Jurkat, Clone E6-1 (cell line): Measurements from ENCODE around the gene KLK13. TPM values are rescaled to one million over a fixed set of nuclear protein-coding genes. Genes with fewer than 3 reads are reported as not detected.

Source experiments
- DNase-seq: peaks from one replicate; pipeline ENCODE4 v3.0.0-alpha.2; 2011; ENCODE audit warnings: low read depth, low spot score
- H3K4me3 ChIP-seq: 2 replicates; pipeline ENCODE4 v1.5.1; 2011; ENCODE audit warnings: mild to moderate bottlenecking, low read length, control low read depth, moderate library complexity
- polyA plus RNA-seq: library from polyadenylated mRNA; unstranded; fragments of >200 nt; gene quantifications from one replicate; pipeline ENCODE4 v1.2.1, GENCODE V29; 2012; ENCODE audit warnings: missing spikeins; ENCODE audit not compliant: insufficient read length, insufficient read depth

The KLK13 gene, protein sequence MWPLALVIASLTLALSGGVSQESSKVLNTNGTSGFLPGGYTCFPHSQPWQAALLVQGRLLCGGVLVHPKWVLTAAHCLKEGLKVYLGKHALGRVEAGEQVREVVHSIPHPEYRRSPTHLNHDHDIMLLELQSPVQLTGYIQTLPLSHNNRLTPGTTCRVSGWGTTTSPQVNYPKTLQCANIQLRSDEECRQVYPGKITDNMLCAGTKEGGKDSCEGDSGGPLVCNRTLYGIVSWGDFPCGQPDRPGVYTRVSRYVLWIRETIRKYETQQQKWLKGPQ
- polyA plus RNA-seq = not detected

DNA sequence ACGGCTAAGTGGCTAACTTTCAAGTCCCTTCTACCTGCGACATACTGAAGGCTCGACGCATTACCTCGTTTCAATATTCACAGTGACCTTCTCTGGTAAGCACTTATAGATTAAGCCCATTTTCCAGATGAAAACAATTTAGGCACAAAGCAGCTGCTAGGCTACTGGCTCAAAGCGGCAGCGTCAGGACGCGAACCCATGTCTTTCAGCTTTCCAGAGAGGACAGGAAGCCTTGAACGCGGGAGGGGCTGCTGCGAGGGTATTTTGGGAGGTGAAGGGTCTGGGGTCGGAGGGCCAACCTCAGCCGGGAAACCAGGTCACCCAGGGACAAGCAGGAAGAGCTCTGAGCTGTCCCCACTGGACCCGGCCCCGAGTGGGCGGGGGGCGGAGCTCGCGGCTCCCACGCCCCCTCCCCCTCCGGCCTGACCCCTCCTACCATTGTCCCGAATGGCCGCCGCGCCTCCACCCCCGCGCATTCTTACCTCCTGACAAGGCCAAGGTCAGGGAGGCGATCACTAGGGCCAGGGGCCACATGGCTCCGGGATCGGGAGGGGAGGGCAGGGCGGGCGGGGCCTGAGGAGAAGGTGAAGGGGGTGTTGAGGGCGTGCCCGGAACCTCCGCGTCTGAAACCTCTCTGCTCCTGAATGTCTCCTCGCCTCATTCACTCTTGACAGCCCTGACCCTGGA is at the start of gene KLK13:
Gene KLK13 (minus strand): TSS at position 559 of the 687 bp plus-strand sequence. CDS start 25 bp downstream, at position 534.
- DNase-seq = no peak
- H3K4me3 ChIP-seq = peak within 1 kb of the TSS; percentile 39

DNA sequence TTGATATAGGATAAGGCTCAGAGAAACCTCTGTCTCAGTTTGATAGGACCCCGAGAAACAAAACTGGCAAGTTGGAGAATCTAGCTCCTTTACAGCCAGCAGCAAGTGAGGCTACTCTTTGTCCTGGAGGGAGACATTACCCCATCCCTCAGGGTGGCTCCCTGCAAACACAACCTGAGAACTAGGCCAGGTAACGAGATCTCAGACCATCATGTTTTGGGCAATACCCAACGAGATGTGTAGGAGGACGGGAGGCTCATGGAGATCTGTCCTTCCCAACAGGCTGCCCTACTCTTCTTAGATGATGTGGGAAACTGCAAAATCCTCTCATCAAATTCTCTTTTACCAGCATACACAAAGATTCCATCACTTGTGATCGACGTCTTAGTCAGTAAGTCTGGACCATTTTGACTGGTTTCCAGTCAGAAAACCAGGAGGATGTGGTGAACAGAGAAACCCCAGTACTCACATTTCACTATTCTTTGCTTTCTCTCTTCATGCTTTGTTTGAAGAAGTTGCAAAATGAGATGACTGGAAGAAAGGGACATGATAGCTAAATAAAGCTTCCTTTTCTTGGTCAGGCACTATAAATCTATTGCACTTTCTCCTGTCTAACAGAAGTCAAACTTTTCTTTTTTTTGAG is 49.3 kb upstream of the KLK13 start:
- H3K4me3 ChIP-seq = no peak overlapping the region
- no peak for DNase-seq

DNA sequence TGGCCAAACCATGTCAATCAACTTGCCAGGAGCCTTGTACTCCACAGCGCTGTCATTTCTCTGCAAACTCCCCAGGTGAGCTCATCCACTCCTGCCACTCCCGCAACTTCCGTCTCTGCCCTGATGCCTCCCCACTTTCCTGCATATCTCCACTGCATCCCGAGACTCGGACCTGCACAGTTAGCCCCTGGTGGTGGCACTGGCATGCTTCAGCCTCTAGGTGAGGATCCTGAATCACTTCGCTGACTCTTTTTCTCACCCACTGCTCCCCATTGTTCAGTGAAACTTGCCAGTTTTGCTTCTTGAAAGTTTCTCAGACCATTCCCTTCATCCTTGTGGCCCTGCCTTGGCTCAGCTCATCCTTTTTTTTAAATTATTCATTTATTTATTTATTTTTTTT is 46.7 kb upstream of the KLK13 start:
- no peak for DNase-seq
- H3K4me3 ChIP-seq = no peak overlapping the region

DNA sequence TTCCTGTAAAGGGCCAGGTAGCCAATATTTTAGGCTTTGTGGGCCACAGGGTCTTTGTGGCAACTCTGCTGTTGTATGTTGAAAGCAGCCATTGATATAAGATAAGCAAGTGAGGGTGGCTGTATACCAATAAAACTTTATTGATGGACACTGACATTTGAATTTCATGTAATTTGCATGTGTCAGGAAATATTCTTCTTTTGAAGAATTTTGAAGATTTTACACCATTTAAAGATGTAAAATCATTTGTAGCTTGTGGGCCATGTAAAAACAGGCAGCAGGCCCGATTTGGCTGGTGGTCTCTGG is 45.7 kb upstream of the KLK13 start:
- DNase-seq = no peak
- H3K4me3 ChIP-seq = no peak overlapping the region

DNA sequence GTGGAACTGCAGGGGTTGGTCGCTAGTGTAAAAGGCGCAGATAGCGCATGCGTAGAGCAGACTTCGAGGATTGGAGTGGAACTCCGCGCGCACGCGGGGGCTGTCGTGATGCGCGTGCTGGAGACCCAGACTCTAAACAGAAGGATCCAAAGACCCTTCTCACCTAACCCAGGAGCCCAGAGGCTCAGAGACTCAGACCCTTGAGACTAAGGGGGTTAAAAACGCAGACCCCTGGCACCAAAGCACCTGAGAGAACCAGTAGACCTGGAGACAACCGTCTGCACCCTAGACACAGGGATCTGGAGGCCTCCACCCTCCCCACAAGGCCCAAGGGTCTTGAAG is 43.9 kb upstream of the KLK13 start:
- H3K4me3 ChIP-seq = peak overlapping the region; percentile 50
- no peak for DNase-seq

DNA sequence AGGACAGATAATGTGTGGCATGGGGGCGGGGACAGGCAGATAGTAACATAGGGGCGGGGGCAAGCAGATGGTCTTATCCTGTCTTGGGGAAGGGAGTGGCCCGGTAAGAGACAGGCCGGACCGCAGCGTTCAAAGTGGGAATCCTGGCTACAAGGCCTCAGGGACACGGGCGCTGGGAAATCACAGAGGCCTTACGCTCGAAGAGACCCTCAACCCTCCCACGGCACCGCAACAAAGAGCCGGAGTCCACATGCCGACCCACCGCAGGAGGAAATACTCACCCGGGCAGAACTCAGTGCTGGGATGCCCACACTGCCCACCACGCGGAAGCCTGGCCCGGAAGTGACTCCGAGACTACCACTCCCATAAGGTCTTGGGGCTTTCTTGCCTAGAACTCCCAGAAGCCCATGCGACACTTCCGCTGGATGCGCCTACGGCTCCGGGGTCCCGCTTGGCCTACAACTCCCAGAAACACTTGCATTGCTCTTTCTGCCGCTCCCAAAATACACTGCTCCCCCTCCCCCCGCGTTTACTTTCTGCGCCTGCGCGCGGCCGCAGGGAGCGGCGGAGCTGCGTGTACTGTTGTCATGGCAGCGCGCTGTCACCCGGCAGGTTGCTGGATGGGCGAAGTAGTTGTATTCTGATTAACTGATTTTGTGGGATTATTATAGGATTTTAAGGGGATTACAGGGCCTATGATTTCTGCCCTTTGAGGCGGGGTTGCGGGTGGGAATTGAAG is 43.3 kb upstream of the KLK13 start, which contains the start of gene CTU1:
Gene CTU1 (minus strand): TSS at position 344 of the 739 bp plus-strand sequence. CDS start 3,840 bp downstream, outside the sequence.
- H3K4me3 ChIP-seq = peak within 1 kb of the TSS; percentile 92
- peak; percentile 99 for DNase-seq

DNA sequence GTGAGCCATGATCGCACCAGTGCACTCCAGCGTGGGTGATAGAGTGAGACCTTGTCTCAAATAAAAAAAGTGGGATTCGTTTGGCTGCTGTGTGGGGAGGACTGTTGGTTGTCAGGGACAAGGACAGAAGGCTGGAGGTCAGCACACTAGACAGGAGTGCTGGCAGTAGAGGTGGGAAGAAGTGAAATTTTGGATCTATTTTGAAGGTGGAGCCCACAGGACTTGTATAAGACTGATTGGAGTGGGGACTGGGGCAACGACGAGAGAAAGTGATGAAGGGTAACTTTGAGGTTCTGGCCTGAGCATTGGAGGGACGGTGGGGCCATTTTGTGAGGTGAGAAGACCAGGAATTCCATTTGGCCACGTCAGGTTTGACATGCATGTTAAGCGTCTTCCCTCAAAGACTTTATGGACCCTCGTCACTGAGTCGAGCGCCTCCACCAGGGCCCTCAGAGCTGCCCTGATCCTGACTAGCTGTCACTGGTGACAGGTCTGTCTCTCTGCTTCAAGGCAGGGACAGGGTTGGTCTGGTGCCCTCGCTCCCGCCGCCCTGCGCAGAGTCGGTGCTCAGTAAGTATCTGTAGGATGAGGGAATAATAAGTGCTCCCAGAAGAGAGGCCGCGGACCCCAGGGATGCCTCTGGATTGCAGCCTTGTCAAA is 42.6 kb upstream of the KLK13 start:
- no peak for DNase-seq

DNA sequence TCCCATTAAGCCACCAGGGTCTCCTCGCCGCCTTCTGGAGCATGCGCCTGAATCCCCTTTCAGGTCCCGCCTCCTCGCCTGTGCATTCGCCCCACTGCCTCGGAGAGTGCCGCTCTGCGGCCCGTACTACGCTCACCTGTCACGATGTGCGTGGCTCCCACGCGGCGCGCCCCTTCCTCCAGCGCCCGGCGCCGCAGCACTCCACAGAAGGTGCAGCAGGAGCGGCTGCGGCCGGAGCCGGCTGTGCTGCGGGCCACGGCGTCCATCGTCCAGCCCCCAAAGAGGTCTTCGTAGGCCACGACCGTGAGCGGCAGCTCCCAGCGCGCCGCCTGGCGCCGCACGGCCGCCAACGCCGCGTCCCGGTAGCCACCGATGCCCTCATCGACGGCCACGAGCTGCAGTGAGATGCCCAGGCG is 39.0 kb upstream of the KLK13 start:
- DNase-seq = no peak
- H3K4me3 ChIP-seq = no peak overlapping the region

More for the DNA sequence above, 42.6 kb upstream of the KLK13 start:
- peak overlapping the region; percentile 92 for H3K4me3 ChIP-seq

DNA sequence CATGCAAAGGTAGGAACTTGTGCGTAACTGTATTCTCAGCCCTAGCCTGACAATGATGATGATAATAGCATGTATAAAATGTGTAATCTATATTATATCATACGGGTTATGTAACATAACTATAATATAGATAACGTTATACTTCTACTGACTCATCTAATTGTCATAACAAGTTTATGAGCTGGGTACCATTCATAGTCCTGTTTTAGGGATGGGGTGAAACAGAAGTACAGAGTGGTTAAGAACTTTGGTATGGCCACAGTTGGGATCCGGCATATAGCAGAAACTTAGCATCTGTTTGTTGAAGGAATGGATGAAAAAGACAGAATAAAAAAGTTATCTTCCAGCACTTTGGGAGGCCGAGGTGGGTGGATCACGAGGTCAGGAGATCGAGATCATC is 38.1 kb upstream of the KLK13 start:
- H3K4me3 ChIP-seq = no peak overlapping the region
- no peak for DNase-seq

DNA sequence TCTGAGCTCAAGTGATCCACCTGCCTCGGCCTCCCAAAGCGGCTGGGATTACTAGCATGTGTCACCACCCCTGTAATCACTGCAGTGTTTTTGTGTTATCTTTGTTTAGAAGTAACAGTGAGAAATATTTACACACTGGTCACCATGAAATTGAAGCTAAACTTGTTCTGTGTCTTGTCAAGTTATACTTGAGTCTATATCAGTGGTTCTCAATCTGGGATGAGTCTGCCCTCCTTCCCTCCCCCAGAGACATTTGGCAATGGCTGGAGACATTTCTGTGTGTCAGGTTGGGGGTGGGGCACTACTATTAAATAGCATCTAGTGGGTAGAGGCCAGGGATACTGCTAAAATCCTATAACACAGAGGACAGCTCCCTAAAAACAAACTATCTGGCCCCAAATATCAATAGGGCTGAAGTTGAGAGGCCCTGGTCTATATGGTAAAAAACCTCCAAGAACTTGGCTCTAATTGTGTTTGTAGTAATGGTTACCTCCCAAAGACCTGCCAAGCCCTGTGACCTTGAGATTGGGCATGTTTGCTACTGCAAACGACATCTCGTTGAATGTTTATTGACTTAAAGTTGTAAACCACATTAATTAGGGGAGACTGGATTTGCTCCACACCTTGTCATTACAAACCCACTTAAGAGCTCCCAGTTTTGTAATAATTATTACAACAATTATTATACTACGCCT is 36.4 kb upstream of the KLK13 start:
- DNase-seq = no peak
- H3K4me3 ChIP-seq = no peak overlapping the region

DNA sequence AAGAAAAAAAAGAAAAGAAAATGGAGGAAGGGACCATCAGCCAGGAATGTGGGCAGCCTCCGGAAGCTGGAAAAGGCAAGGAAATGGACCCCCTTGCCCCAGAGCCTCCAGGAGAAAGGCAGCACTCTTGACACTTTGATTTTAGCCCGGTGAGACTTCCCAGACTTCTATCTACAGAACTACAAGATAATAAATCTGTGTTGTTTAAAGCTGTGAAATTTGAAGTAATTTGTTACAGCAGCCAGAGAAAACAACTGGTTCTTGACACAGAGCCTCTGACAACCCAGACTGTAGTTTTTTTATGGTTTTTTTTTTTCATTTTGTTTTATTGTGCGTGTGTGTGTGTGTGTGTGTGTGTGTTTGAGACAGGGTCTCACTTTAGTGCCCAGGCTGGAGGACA is 35.7 kb upstream of the KLK13 start:
- no peak for DNase-seq
- H3K4me3 ChIP-seq = no peak overlapping the region

DNA sequence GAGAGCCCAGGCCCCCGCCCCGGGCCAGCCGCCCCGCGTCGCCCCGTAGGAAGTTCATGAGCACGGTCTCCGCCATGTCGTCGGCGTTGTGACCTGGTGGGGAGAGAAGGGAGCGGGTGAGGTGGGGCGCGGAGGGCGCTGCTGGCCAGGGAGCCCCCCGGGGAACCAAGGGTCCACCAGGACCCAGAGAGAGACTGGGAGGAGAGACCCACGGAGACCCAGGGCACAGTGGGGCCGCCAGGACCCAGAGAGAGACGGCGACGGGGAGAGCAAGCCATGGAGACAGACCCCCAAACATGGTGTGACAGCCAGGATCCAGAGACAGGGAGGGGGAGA is 34.1 kb upstream of the KLK13 start:
- no peak overlapping the region for H3K4me3 ChIP-seq
- DNase-seq = no peak

DNA sequence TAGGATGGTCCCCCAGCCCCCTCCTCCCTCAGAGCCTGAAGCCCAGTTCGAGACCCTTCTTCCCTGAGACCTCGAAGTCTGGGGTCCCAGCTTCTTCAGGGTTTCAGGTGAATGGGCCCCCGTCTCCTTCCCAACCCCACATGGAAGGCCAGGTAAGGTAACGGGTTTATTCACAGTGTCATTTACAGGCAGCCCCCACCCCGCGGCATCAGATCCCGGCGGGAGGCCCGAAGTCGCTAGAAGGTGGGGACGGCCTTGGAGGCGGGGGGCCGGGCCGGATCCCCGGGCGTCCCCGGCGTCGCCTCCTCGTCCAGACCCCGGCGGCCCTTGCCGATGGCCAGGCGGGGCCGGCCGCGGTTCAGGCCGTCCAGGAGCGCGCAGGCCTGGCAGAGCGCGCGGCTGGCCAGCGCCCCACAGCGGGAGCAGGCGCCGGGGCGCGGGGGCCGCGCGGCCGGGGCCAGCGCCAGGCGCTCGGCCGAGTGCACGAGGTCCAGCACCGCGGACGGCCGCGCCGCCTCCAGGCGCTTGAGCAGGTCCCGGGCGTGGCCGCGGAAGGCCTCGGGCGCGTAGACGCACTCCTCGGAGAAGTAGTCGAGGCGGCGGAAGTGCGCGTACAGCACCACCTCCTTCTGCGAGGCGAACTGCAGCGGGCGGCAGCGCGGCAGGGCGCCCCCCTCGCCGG is 33.6 kb upstream of the KLK13 start:
- no peak overlapping the region for H3K4me3 ChIP-seq
- DNase-seq = no peak

DNA sequence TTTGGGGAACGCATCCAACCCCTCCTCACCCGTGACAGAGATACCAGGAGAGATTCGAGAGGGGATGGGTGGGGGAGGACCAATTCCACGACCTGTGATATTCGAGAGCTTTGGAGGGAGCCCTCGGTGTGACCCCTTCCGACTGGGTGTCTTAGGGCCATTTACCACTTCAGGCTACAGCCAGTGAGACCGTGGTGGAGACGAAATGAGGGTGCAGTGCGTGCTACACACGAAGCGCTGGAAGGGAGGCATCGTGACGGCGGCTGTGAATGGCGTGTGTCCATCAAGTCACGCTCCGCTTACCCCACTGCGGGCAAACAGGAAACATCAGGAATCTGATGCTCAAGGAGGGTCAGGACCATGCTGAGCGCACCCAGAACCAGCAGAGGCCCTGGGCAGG is 32.9 kb upstream of the KLK13 start:
- no peak overlapping the region for H3K4me3 ChIP-seq
- no peak for DNase-seq

DNA sequence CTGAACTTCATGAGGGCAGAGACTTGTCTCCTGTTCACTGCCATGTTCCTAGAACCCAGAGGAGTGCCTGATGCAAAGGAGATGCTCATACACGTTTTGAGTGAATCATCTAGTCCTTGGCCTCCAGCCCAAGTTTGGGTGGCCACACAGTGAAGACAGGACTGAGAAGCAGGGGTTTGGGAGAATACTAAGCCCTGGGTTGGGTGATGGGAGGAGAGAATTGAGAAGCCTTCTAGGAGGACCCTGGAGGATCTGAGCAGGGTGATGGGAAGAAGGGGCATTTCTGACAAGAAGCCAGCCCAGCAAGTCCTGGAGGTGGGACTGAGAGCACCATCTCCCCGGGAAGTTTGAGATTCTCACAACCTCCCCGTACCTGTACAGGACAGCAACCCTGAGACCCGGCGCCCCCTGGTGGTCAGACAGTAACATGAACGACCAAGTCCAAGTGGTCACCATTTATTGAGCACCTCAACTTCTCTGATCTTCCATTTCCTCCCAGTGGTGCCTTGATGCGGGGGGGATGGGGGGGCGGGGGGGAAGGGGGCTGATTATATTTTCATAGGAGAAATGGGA is 32.4 kb upstream of the KLK13 start:
- H3K4me3 ChIP-seq = no peak overlapping the region
- no peak for DNase-seq

DNA sequence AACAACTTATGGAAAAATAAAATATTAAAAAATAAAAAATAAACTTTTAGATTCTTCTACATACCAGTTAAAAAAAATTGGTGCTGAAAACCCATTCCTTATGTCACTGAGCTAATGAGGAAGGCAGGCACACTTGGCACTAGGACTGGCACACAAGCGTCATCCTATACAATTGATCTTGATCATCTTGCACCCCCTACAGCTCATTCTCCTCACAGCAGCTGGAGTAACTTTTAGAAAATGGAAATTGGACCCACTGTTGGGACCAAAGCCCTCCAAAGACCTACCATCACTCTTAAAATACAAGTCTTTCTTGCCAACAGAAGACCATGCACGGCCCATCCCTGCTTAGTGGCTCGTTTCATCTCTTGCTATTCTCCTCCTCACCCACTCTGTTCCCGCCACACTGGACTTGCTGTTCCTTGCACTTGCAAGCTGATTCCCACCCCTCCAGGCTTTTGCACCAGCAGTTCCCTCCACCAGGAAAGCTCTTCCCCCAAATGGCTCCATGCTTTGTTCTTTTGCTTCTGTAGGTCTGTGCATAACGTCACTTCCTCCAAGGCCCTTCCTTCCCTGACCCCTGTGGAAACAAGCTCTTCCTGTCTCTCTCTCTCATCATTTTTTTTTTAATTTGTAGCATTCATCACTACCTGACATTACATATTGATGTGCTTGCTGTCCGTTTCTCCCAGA is 31.7 kb upstream of the KLK13 start:
- no peak for DNase-seq
- no peak overlapping the region for H3K4me3 ChIP-seq

DNA sequence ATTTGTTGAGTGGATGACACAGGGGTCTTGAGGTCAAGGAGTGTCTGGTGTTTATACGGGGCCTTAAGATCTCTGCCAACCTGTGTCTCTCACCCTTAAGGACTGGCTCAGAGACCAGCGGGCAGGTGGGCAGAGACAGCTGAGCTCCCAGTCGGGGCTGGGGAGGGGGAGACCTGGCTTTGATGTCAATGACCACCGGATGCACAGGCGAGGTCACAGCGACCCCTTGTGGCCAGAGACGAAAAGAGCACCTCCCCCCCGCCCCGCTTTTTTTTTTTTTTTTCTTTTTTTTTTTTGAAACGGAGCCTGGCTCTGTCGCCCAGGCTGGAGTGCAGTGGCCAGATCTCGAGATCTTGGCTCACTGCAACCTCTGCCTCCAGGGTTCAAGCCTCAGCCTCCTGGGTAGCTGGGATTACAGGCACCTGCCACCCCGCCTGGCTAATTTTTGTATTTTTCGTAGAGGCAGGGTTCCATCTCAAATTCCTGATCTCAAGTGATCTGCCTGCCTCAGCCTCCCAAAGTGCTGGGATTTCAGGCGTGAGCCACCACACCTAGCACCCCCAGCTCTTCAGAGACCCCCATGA is 29.9 kb upstream of the KLK13 start:
- DNase-seq = no peak
- H3K4me3 ChIP-seq = no peak overlapping the region
